T-helper 17 cell (primary cell): Measurements from ENCODE around the gene ELAVL2. TPM values are rescaled to one million over a fixed set of nuclear protein-coding genes. Genes with fewer than 3 reads are reported as not detected.

Experiments
- ATAC-seq: fragments of 150-1000 bp; cut with Tn5 transposase; 2 replicates; pipeline ENCODE4 v1.10.0; 2021; ENCODE audit warnings: mild to moderate bottlenecking, moderate library complexity
- DNase-seq, 3 donors: peaks; one replicate each; pipeline versions ENCODE4 v3.0.0 to v3.0.0-alpha.2; 2020 to 2021
- H3K9me3 ChIP-seq: one replicate; pipeline ENCODE4 v1.7.0; 2013; ENCODE audit warnings: low read length, mild to moderate bottlenecking; ENCODE audit not compliant: control insufficient read depth, poor library complexity, severe bottlenecking
- H3K27ac Mint-ChIP-seq: one replicate; pipeline ENCODE4 v1.8.0; 2022; ENCODE audit warnings: mild to moderate bottlenecking, moderate library complexity, mixed read lengths
- H3K27me3 Mint-ChIP-seq: one replicate; pipeline ENCODE4 v1.8.0; 2022; ENCODE audit warnings: mixed read lengths
- H3K36me3 Mint-ChIP-seq: one replicate; pipeline ENCODE4 v1.8.0; 2022; ENCODE audit warnings: low read depth, mixed read lengths
- H3K4me1 Mint-ChIP-seq: one replicate; pipeline ENCODE4 v1.8.0; 2022; ENCODE audit warnings: mild to moderate bottlenecking, mixed read lengths
- H3K4me3 Mint-ChIP-seq: one replicate; pipeline ENCODE4 v1.8.0; 2022; ENCODE audit warnings: mild to moderate bottlenecking, moderate library complexity, mixed read lengths
- total RNA-seq, 4 donors: library from RNA in 2 of 4; stranded (reverse) in 2 of 4; gene quantifications; one replicate each; pipeline ENCODE4 v1.2.3 and lab custom pipeline; 2022 to 2026

Gene ELAVL2
- total RNA-seq, 2 donors from 2014 or later = not detected

- no peak for DNase-seq
- no peak overlapping the region for H3K4me3 Mint-ChIP-seq
- no peaks in the 10 kb centered on the region for H3K4me1 Mint-ChIP-seq
- no peaks in the 10 kb centered on the region for H3K36me3 Mint-ChIP-seq
- no peak overlapping the region for H3K27ac Mint-ChIP-seq
- no peaks in the 10 kb centered on the region for H3K9me3 ChIP-seq
- H3K27me3 Mint-ChIP-seq = no peaks in the 10 kb centered on the region
- ATAC-seq = no peak
These were observed 153.9 kb downstream of the ELAVL2 start for GRCh38 chr9:23672151-23672550.

- H3K27ac Mint-ChIP-seq = no peak overlapping the region
These were observed 156.3 kb downstream of the ELAVL2 start for GRCh38 chr9:23669776-23670175.

GRCh38 chr9:23665635-23666034 is 160.4 kb downstream of the ELAVL2 start:
- Mint-ChIP-seq H3K27ac (no peak overlapping the region), H3K4me3 (no peak overlapping the region), H3K4me1 (no peaks in the 10 kb centered on the region), H3K27me3 (no peaks in the 10 kb centered on the region), H3K36me3 (no peaks in the 10 kb centered on the region)
- ATAC-seq = no peak
- no peaks in the 10 kb centered on the region for H3K9me3 ChIP-seq
- no peak for DNase-seq

More at GRCh38 chr9:23669776-23670175, 156.3 kb downstream of the ELAVL2 start:
- no peak overlapping the region for H3K4me3 Mint-ChIP-seq
- no peaks in the 10 kb centered on the region for H3K36me3 Mint-ChIP-seq
- ATAC-seq (no peak), DNase-seq (no peak)
- no peaks in the 10 kb centered on the region for H3K4me1 Mint-ChIP-seq
- no peaks in the 10 kb centered on the region for H3K27me3 Mint-ChIP-seq
- H3K9me3 ChIP-seq = no peaks in the 10 kb centered on the region

GRCh38 chr9:23665051-23665450 is 161.0 kb downstream of the ELAVL2 start:
- no peaks in the 10 kb centered on the region for H3K9me3 ChIP-seq
- no peaks in the 10 kb centered on the region for H3K27me3 Mint-ChIP-seq
- no peaks in the 10 kb centered on the region for H3K36me3 Mint-ChIP-seq
- H3K27ac Mint-ChIP-seq = no peak overlapping the region
- ATAC-seq = no peak
- H3K4me3 Mint-ChIP-seq = no peak overlapping the region
- no peak for DNase-seq
- H3K4me1 Mint-ChIP-seq = no peaks in the 10 kb centered on the region

GRCh38 chr9:23663946-23664345 is 162.1 kb downstream of the ELAVL2 start:
- no peak overlapping the region for H3K27ac Mint-ChIP-seq
- no peaks in the 10 kb centered on the region for H3K4me1 Mint-ChIP-seq
- no peaks in the 10 kb centered on the region for H3K27me3 Mint-ChIP-seq
- ATAC-seq (no peak), DNase-seq (no peak)
- no peak overlapping the region for H3K4me3 Mint-ChIP-seq
- no peaks in the 10 kb centered on the region for H3K9me3 ChIP-seq
- no peaks in the 10 kb centered on the region for H3K36me3 Mint-ChIP-seq

GRCh38 chr9:23663536-23663935 is 162.5 kb downstream of the ELAVL2 start:
- H3K27ac Mint-ChIP-seq = no peak overlapping the region

GRCh38 chr9:23663125-23663524 is 162.9 kb downstream of the ELAVL2 start:
- H3K27me3 Mint-ChIP-seq = no peaks in the 10 kb centered on the region
- no peak for ATAC-seq
- no peak overlapping the region for H3K27ac Mint-ChIP-seq
- no peaks in the 10 kb centered on the region for H3K9me3 ChIP-seq
- H3K4me3 Mint-ChIP-seq = no peak overlapping the region
- DNase-seq = no peak
- no peaks in the 10 kb centered on the region for H3K4me1 Mint-ChIP-seq
- H3K36me3 Mint-ChIP-seq = no peaks in the 10 kb centered on the region

More at GRCh38 chr9:23663536-23663935, 162.5 kb downstream of the ELAVL2 start:
- Mint-ChIP-seq H3K4me3 (no peak overlapping the region), H3K27me3 (no peaks in the 10 kb centered on the region), H3K36me3 (no peaks in the 10 kb centered on the region), H3K4me1 (no peaks in the 10 kb centered on the region)
- DNase-seq = no peak
- H3K9me3 ChIP-seq = no peaks in the 10 kb centered on the region
- ATAC-seq = no peak

GRCh38 chr9:23662320-23662719 is 163.7 kb downstream of the ELAVL2 start:
- H3K36me3 Mint-ChIP-seq = no peaks in the 10 kb centered on the region

GRCh38 chr9:23659346-23660006 is 166.6 kb downstream of the ELAVL2 start:
- Mint-ChIP-seq H3K27me3 (no peaks in the 10 kb centered on the region), H3K4me3 (no peak overlapping the region), H3K4me1 (no peaks in the 10 kb centered on the region), H3K27ac (no peak overlapping the region), H3K36me3 (no peaks in the 10 kb centered on the region)
- ATAC-seq (no peak), DNase-seq (no peak)
- no peaks in the 10 kb centered on the region for H3K9me3 ChIP-seq

More at GRCh38 chr9:23662320-23662719, 163.7 kb downstream of the ELAVL2 start:
- DNase-seq = no peak
- no peaks in the 10 kb centered on the region for H3K9me3 ChIP-seq
- H3K27me3 Mint-ChIP-seq = no peaks in the 10 kb centered on the region
- H3K4me3 Mint-ChIP-seq = no peak overlapping the region
- ATAC-seq = no peak
- H3K27ac Mint-ChIP-seq = no peak overlapping the region
- H3K4me1 Mint-ChIP-seq = no peaks in the 10 kb centered on the region

GRCh38 chr9:23658376-23659258 is 167.4 kb downstream of the ELAVL2 start:
- H3K4me1 Mint-ChIP-seq = no peaks in the 10 kb centered on the region
- no peaks in the 10 kb centered on the region for H3K9me3 ChIP-seq
- H3K27ac Mint-ChIP-seq = no peak overlapping the region
- DNase-seq (no peak), ATAC-seq (no peak)
- H3K27me3 Mint-ChIP-seq = no peaks in the 10 kb centered on the region
- no peak overlapping the region for H3K4me3 Mint-ChIP-seq
- H3K36me3 Mint-ChIP-seq = no peaks in the 10 kb centered on the region

GRCh38 chr9:23651051-23651450 is 175.0 kb downstream of the ELAVL2 start:
- Mint-ChIP-seq H3K27me3 (no peaks in the 10 kb centered on the region), H3K27ac (no peak overlapping the region), H3K36me3 (no peaks in the 10 kb centered on the region), H3K4me1 (no peaks in the 10 kb centered on the region), H3K4me3 (no peak overlapping the region)
- DNase-seq (no peak), ATAC-seq (no peak)
- H3K9me3 ChIP-seq = no peaks in the 10 kb centered on the region

- DNase-seq (no peak), ATAC-seq (no peak)
- no peak overlapping the region for H3K27ac Mint-ChIP-seq
- H3K27me3 Mint-ChIP-seq = no peaks in the 10 kb centered on the region
- no peaks in the 10 kb centered on the region for H3K4me1 Mint-ChIP-seq
- no peak overlapping the region for H3K4me3 Mint-ChIP-seq
- H3K9me3 ChIP-seq = no peaks in the 10 kb centered on the region
- H3K36me3 Mint-ChIP-seq = no peaks in the 10 kb centered on the region
These were observed 177.4 kb downstream of the ELAVL2 start for GRCh38 chr9:23648651-23649050.

GRCh38 chr9:23644896-23645295 is 181.1 kb downstream of the ELAVL2 start:
- DNase-seq (no peak), ATAC-seq (no peak)
- Mint-ChIP-seq H3K27ac (no peak overlapping the region), H3K27me3 (no peaks in the 10 kb centered on the region), H3K4me3 (no peak overlapping the region), H3K36me3 (no peaks in the 10 kb centered on the region), H3K4me1 (no peaks in the 10 kb centered on the region)
- no peaks in the 10 kb centered on the region for H3K9me3 ChIP-seq
